ENCODE results near the gene TOP3B.

TOP3B gene

DNA sequence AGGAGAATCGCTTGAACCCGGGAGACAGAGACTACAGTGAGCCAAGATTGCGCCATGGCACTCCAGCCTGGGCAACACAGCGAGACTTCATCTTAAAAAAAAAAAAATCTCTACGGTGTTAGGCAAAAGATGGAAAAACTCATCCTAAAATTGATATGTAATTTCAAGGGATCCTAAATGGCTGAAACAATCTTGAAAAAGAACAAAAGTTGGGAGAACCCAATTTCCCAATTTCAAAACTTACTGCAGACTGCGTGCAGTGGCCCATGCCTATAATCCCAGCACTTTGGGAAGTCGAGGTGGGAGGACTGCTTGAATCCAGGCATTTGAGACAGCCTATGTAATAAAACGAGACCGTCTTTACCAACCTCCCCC, 31.7 kb upstream of the TOP3B start:
- H3K4me2 ChIP-seq (ENCODE audit: low read length, poor library complexity, severe bottlenecking): no peak overlapping the region
- no peak overlapping the region for H2BK120ac ChIP-seq (ENCODE audit: low read depth, low read length)
- DNase-seq: no peak
- 93% methylated on average over 8 of the region's 9 CpGs for WGBS
- peaks cover 11 to 17% of the 10 kb centered on the region in 2 experiments for H3K27me3 ChIP-seq (ENCODE audit: control insufficient read depth in 1 of 2, insufficient read depth in 1 of 2, low read length in 2 of 2)
- no peaks in the 10 kb centered on the region for H3K79me1 ChIP-seq (replicated peaks; ENCODE audit: low read length, poor library complexity, severe bottlenecking)
- H3K18ac ChIP-seq (ENCODE audit: low read depth in 1 of 2, low read length in 2 of 2): no peak overlapping the region
- no peak overlapping the region for H3K27ac ChIP-seq (ENCODE audit: low read length, poor library complexity, severe bottlenecking)
- no peak overlapping the region for H2AFZ ChIP-seq (ENCODE audit: low read depth, low read length)
- no peak overlapping the region for H3K9ac ChIP-seq (ENCODE audit: low read length)
- no peaks in the 10 kb centered on the region for H3K9me3 ChIP-seq (ENCODE audit: control insufficient read depth, low read length)
- H3K4ac ChIP-seq (ENCODE audit: low read depth in 1 of 2, low read length in 2 of 2): no peak overlapping the region
- no peaks in the 10 kb centered on the region for H3K36me3 ChIP-seq (ENCODE audit: control insufficient read depth in 1 of 2, insufficient read depth in 2 of 2, low read depth in 1 of 2, low read length in 2 of 2)
- H2BK12ac ChIP-seq (ENCODE audit: low read length in 2 of 2): no peak overlapping the region
- H3K23ac ChIP-seq (ENCODE audit: low read length in 2 of 2): no peak overlapping the region
- no peaks in the 10 kb centered on the region for H3K4me1 ChIP-seq (ENCODE audit: control insufficient read depth, insufficient read depth, low read depth, low read length)
- no peak overlapping the region for H3K4me3 ChIP-seq (ENCODE audit: insufficient read depth in 1 of 2, low read depth in 1 of 2, low read length in 2 of 2)
- no peak overlapping the region for H3K14ac ChIP-seq (ENCODE audit: low read length in 2 of 2)
- no peak overlapping the region for H2AK5ac ChIP-seq (ENCODE audit: low read length, severe bottlenecking)
- no peak overlapping the region for H2BK15ac ChIP-seq (ENCODE audit: low read depth, poor library complexity, severe bottlenecking)
- no peak overlapping the region for H4K91ac ChIP-seq (ENCODE audit: low read length)
- no peak overlapping the region for H4K8ac ChIP-seq (ENCODE audit: low read length)
- no peak overlapping the region for H2BK5ac ChIP-seq (ENCODE audit: low read depth, low read length, poor library complexity, severe bottlenecking)

DNA sequence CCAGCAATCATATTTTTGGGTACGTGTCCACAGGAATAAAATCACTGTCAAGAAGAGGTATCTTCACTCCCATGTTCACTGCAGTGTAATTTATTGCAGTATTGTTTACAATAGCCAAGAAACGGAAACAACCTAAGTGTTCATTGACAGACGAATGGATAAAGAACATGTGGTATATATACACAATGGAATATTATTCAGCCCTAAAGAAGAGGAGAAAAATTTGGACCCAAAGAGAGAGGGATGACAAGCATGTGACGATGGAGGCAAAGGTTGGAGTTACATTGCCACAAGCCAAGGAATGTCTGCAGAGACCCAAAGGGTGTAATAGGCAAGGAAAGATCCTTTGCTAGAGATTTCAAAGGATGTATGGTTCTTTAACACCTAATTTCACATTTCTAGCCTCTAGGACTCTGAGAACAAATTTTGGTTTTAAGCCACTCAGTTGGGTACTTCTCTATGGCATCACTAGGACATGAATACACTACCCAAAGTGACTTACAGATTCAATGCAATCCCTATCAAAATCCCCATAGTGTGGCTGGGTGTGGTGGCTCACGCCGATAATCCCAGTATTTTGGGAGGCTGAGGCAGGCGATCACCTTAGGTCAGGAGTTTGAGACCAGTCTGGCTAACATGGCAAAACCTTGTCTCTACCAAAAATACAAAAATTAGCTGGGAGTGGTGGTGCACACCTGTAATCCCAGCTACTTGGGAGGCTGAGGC, 31.1 kb upstream of the TOP3B start:
- H2AFZ ChIP-seq (ENCODE audit: low read depth, low read length): no peak overlapping the region
- DNase-seq: no peak
- WGBS: 92% methylated on average over 4 of the region's 7 CpGs
- H3K9ac ChIP-seq (ENCODE audit: low read length): no peak overlapping the region
- H3K4me2 ChIP-seq (ENCODE audit: low read length, poor library complexity, severe bottlenecking): no peak overlapping the region
- no peaks in the 10 kb centered on the region for H3K4me1 ChIP-seq (ENCODE audit: control insufficient read depth, insufficient read depth, low read depth, low read length)
- no peak overlapping the region for H2BK120ac ChIP-seq (ENCODE audit: low read depth, low read length)
- no peaks in the 10 kb centered on the region for H3K9me3 ChIP-seq (ENCODE audit: control insufficient read depth, low read length)
- no peak overlapping the region for H4K8ac ChIP-seq (ENCODE audit: low read length)
- H3K18ac ChIP-seq (ENCODE audit: low read depth in 1 of 2, low read length in 2 of 2): no peak overlapping the region
- no peak overlapping the region for H3K27ac ChIP-seq (ENCODE audit: low read length, poor library complexity, severe bottlenecking)
- no peaks in the 10 kb centered on the region for H3K36me3 ChIP-seq (ENCODE audit: control insufficient read depth in 1 of 2, insufficient read depth in 2 of 2, low read depth in 1 of 2, low read length in 2 of 2)
- H4K91ac ChIP-seq (ENCODE audit: low read length): no peak overlapping the region
- H3K27me3 ChIP-seq (ENCODE audit: control insufficient read depth in 1 of 2, insufficient read depth in 1 of 2, low read length in 2 of 2): peaks cover 11 to 17% of the 10 kb centered on the region in 2 experiments
- no peak overlapping the region for H3K14ac ChIP-seq (ENCODE audit: low read length in 2 of 2)
- no peaks in the 10 kb centered on the region for H3K79me1 ChIP-seq (replicated peaks; ENCODE audit: low read length, poor library complexity, severe bottlenecking)
- no peak overlapping the region for H3K4ac ChIP-seq (ENCODE audit: low read depth in 1 of 2, low read length in 2 of 2)
- no peak overlapping the region for H2BK15ac ChIP-seq (ENCODE audit: low read depth, poor library complexity, severe bottlenecking)
- H2AK5ac ChIP-seq (ENCODE audit: low read length, severe bottlenecking): no peak overlapping the region
- no peak overlapping the region for H3K4me3 ChIP-seq (ENCODE audit: insufficient read depth in 1 of 2, low read depth in 1 of 2, low read length in 2 of 2)
- H2BK5ac ChIP-seq (ENCODE audit: low read depth, low read length, poor library complexity, severe bottlenecking): no peak overlapping the region
- H3K23ac ChIP-seq (ENCODE audit: low read length in 2 of 2): no peak overlapping the region
- no peak overlapping the region for H2BK12ac ChIP-seq (ENCODE audit: low read length in 2 of 2)

DNA sequence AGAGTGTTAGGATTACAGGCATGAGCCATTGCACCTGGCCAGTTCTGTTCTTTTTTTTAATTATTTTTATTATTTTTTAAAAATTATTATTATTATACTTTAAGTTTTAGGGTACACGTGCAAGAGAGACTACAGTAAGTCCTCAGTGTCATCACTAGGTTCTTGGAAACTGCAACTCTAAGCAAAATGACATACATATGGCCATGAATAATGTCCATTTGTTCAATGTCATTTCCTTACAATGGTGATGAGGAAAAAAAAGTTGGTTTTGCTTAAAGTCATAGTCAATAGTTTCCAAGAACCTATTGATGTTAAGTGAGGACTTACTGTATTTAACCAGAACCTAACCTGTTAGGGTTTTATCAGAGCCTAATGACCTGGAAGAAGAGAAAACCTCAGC, 29.4 kb upstream of the TOP3B start:
- no peak overlapping the region for H3K14ac ChIP-seq (ENCODE audit: low read length in 2 of 2)
- H2BK5ac ChIP-seq (ENCODE audit: low read depth, low read length, poor library complexity, severe bottlenecking): no peak overlapping the region
- H2AFZ ChIP-seq (ENCODE audit: low read depth, low read length): no peak overlapping the region
- no peak overlapping the region for H3K4me3 ChIP-seq (ENCODE audit: insufficient read depth in 1 of 2, low read depth in 1 of 2, low read length in 2 of 2)
- H3K4me2 ChIP-seq (ENCODE audit: low read length, poor library complexity, severe bottlenecking): no peak overlapping the region
- no peak overlapping the region for H4K8ac ChIP-seq (ENCODE audit: low read length)
- no peaks in the 10 kb centered on the region for H3K79me1 ChIP-seq (replicated peaks; ENCODE audit: low read length, poor library complexity, severe bottlenecking)
- H2BK12ac ChIP-seq (ENCODE audit: low read length in 2 of 2): no peak overlapping the region
- H3K36me3 ChIP-seq (ENCODE audit: control insufficient read depth in 1 of 2, insufficient read depth in 2 of 2, low read depth in 1 of 2, low read length in 2 of 2): no peaks in the 10 kb centered on the region
- no peak overlapping the region for H2BK15ac ChIP-seq (ENCODE audit: low read depth, poor library complexity, severe bottlenecking)
- H3K27me3 ChIP-seq (ENCODE audit: control insufficient read depth in 1 of 2, insufficient read depth in 1 of 2, low read length in 2 of 2): peaks cover 7 to 11% of the 10 kb centered on the region in 2 experiments
- H4K91ac ChIP-seq (ENCODE audit: low read length): no peak overlapping the region
- H3K9me3 ChIP-seq (ENCODE audit: control insufficient read depth, low read length): no peaks in the 10 kb centered on the region
- no peak overlapping the region for H3K9ac ChIP-seq (ENCODE audit: low read length)
- H3K23ac ChIP-seq (ENCODE audit: low read length in 2 of 2): no peak overlapping the region
- DNase-seq: no peak
- no peaks in the 10 kb centered on the region for H3K4me1 ChIP-seq (ENCODE audit: control insufficient read depth, insufficient read depth, low read depth, low read length)
- no peak overlapping the region for H3K18ac ChIP-seq (ENCODE audit: low read depth in 1 of 2, low read length in 2 of 2)
- H2AK5ac ChIP-seq (ENCODE audit: low read length, severe bottlenecking): no peak overlapping the region
- 60% methylated on average over 1 of the region's 1 CpG for WGBS
- no peak overlapping the region for H3K27ac ChIP-seq (ENCODE audit: low read length, poor library complexity, severe bottlenecking)
- H3K4ac ChIP-seq (ENCODE audit: low read depth in 1 of 2, low read length in 2 of 2): no peak overlapping the region
- H2BK120ac ChIP-seq (ENCODE audit: low read depth, low read length): no peak overlapping the region

DNA sequence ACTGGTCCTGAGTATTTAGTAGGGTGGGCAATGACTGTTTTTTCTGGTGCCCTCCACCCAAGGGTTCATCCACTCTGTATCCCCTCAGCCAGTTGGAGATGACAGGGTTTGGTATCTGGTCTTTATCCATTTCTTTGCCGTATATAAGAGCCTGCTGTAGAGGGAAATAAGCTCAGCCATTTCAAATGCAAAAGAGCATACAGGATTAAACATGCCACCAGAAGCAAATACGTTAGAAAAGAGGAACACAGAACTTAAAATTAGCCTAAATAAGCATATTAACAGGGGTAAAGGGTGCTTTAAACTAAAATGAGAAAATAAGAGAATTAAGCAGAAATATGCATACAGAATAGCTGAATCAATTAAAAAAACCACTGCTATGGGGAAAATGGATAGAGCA, 27.8 kb upstream of the TOP3B start:
- Histone ChIP-seq H2AK5ac (ENCODE audit: low read length, severe bottlenecking) (no peak overlapping the region), H3K79me1 (replicated peaks; ENCODE audit: low read length, poor library complexity, severe bottlenecking) (no peaks in the 10 kb centered on the region), H3K23ac (ENCODE audit: low read length in 2 of 2) (no peak overlapping the region), H3K9ac (ENCODE audit: low read length) (no peak overlapping the region), H2BK15ac (ENCODE audit: low read depth, poor library complexity, severe bottlenecking) (no peak overlapping the region), H3K18ac (ENCODE audit: low read depth in 1 of 2, low read length in 2 of 2) (no peak overlapping the region), H3K27me3 (ENCODE audit: control insufficient read depth in 1 of 2, insufficient read depth in 1 of 2, low read length in 2 of 2) (peaks cover 7 to 11% of the 10 kb centered on the region in 2 experiments), H4K8ac (ENCODE audit: low read length) (no peak overlapping the region), H3K27ac (ENCODE audit: low read length, poor library complexity, severe bottlenecking) (no peak overlapping the region), H3K36me3 (ENCODE audit: control insufficient read depth in 1 of 2, insufficient read depth in 2 of 2, low read depth in 1 of 2, low read length in 2 of 2) (no peaks in the 10 kb centered on the region), H3K9me3 (ENCODE audit: control insufficient read depth, low read length) (no peaks in the 10 kb centered on the region), H3K4me2 (ENCODE audit: low read length, poor library complexity, severe bottlenecking) (no peak overlapping the region), H2BK12ac (ENCODE audit: low read length in 2 of 2) (no peak overlapping the region), H3K14ac (ENCODE audit: low read length in 2 of 2) (no peak overlapping the region), H3K4me3 (ENCODE audit: insufficient read depth in 1 of 2, low read depth in 1 of 2, low read length in 2 of 2) (no peak overlapping the region), H3K4ac (ENCODE audit: low read depth in 1 of 2, low read length in 2 of 2) (no peak overlapping the region), H3K4me1 (ENCODE audit: control insufficient read depth, insufficient read depth, low read depth, low read length) (no peaks in the 10 kb centered on the region), H2AFZ (ENCODE audit: low read depth, low read length) (no peak overlapping the region), H4K91ac (ENCODE audit: low read length) (no peak overlapping the region), H2BK120ac (ENCODE audit: low read depth, low read length) (no peak overlapping the region), H2BK5ac (ENCODE audit: low read depth, low read length, poor library complexity, severe bottlenecking) (no peak overlapping the region)
- DNase-seq: no peak
- WGBS: no CpG with 5 or more reads among the region's 2 CpGs

Measured in mesenchymal stem cell (in vitro differentiated cells and primary cell).